ENCODE data around the gene MRTO4.
"Not testable (repeated sequence)": the region's sequence is repeated elsewhere in the genome, so short reads cannot be mapped to it uniquely, and the experiment has no call there.

The MRTO4 gene

DNA sequence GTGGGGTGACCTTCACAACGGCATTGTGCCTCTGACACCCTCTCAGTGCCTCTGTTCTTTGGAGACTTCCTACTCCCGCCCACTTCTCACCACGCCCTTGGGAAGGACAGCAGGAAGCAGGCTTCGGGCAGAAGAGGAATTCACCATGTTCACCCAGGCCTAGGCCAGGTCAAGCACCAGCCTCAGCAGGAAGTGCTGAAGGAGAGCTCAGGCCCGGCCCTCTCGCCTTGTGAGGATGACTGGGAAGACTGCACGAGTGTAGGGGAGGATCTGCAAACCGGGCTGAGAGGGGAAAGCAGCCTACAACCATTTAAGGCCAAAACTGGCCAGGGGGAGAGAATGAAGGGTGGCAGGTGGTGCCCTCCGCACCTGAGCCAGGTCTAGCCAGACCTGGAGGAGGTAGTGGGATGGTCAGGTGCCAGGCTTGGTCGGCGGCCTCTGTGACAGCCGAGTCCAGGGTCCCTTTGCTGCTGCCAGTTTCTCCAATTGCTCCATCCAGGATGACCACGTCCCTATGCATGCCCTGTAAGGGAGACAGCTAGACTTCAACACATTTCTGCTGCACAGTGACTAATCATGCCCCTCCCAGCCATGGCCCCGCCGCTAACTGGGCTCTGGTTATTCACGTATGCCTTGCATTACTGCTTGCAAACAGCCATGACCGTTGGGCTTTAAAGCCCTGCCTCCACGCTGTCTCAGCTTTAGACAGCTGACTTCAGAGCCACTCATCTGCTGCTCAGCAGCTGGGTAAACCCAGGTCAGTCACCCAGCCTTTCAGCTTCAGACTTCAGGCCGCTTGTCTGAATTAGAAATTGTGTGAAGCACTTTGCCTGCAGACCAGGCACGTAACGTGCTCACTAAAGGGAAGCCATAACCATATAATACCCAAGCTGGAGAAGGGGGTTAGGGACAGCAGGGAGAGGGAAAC is 8.9 kb downstream of the MRTO4 start:
- FAIRE-seq (no peak), DNase-seq (ENCODE audit: insufficient read length, low spot score) (no peak)
- TF ChIP-seq, protein P1, sequence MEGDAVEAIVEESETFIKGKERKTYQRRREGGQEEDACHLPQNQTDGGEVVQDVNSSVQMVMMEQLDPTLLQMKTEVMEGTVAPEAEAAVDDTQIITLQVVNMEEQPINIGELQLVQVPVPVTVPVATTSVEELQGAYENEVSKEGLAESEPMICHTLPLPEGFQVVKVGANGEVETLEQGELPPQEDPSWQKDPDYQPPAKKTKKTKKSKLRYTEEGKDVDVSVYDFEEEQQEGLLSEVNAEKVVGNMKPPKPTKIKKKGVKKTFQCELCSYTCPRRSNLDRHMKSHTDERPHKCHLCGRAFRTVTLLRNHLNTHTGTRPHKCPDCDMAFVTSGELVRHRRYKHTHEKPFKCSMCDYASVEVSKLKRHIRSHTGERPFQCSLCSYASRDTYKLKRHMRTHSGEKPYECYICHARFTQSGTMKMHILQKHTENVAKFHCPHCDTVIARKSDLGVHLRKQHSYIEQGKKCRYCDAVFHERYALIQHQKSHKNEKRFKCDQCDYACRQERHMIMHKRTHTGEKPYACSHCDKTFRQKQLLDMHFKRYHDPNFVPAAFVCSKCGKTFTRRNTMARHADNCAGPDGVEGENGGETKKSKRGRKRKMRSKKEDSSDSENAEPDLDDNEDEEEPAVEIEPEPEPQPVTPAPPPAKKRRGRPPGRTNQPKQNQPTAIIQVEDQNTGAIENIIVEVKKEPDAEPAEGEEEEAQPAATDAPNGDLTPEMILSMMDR (IDR thresholded peaks at IDR 0.05; ENCODE audit: insufficient read depth, missing control alignments), result no peak

DNA sequence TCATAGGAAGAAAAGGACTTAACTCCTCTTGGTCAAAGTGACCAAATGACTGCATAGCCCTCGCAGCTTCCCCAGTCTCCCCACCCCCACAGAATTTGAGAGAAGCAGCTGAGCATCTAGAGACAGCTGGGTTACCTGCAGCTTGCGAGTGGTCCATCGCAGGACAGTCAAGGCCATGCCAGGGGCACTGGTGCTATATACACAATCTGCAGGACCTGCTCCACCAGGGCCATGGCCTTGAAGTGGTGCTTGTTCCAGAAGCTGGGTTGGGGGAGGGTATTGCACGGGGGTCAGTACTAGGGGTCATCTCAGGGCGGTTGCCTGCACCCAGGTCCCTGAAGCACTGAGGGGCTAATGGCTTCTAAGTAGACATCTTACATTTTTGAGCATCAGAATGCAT is 10.4 kb downstream of the MRTO4 start:
- DNase-seq (ENCODE audit: insufficient read length, low spot score) (no peak), FAIRE-seq (no peak)
- TF ChIP-seq, protein P1 (IDR thresholded peaks at IDR 0.05; ENCODE audit: insufficient read depth, missing control alignments), result no peak

DNA sequence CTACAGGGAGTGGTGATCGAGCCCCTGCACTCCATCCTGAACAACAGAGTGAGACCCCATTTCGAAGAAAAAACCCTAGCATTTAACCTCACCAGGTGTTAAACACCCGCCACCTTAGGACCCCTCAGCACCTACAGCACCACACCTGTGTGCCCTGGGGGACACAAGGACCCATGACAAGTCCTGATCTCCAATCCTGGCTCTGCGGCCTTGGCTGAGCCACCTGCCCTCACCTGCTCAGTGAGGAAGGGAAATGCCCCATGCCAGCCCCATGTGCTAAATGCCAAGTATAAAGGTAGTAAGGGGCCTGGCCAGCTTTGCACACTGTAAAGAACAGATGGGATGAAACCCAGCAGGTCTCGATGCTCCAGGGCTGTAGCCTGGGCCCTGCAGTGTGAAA is 11.1 kb downstream of the MRTO4 start:
- no peak for DNase-seq (ENCODE audit: insufficient read length, low spot score)
- FAIRE-seq, result no peak
- TF ChIP-seq, protein P1 (IDR thresholded peaks at IDR 0.05; ENCODE audit: insufficient read depth, missing control alignments), result no peak

DNA sequence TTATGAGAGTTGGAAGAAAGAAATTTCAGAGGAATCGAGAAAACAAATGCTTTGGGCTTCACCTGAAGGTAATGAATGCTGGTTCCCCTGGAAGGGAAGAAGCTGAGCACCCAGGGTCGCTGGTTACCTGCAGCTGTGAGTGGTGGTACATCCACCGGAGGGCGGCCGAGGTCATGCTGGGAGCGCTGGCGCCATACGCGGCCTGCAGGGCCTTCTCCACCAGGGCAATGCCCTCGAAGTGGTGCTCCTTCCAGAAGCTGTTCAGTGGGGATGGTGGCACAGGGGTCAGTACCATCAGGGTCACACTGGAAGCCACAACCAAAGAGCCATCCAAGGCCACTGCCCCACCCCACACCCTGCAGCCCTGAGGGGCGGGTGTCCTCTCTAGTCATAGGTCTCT is 16.8 kb downstream of the MRTO4 start:
- FAIRE-seq (no peak), DNase-seq (ENCODE audit: insufficient read length, low spot score) (no peak)
- TF ChIP-seq, protein P1 (IDR thresholded peaks at IDR 0.05; ENCODE audit: insufficient read depth, missing control alignments), result no peak

DNA sequence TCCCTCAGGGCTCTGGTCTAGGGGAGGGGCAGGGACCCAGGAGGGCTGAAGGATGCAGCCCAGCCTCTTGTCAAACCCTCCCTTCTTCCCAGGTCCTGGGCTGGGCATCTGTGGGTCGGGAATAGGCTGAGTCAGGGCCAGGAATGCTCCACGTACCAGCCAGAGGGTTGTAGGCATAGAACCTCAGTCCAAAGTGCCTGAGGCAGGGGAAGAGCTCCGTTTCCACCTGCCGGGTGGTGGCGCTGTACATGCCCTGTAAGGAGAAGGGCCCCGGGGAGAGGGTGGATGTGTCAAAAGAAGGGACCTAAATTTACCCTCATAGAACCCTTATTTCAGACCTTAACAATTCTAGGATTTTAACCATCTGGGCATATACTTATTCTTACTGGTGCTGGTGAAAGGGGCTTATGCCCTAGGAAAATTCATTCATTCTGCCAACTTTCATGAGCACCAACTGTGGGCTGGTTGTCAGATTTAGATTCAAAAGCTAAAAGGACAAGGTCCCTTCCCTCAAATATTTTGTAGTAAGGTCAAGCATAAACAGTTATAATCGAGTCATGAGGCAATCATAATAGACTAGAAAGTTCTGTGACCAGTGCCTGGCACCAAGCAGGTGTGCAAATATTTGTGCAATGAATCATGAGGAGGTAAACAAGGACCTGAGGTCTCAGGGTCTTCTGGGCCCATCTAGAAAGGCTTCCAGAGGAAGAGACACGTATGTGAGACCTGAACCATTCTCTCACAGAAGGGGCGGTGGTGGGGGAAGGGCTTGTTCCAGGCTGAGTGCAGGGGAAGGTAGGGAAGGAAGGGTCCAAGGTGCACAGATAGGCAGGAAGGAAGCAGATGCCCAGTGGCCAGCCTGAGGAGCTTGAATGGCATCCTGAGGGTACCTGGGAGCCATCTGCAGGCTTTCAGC is 18.1 kb downstream of the MRTO4 start:
- not testable (repeated sequence) for FAIRE-seq; DNase-seq (ENCODE audit: insufficient read length, low spot score)

DNA sequence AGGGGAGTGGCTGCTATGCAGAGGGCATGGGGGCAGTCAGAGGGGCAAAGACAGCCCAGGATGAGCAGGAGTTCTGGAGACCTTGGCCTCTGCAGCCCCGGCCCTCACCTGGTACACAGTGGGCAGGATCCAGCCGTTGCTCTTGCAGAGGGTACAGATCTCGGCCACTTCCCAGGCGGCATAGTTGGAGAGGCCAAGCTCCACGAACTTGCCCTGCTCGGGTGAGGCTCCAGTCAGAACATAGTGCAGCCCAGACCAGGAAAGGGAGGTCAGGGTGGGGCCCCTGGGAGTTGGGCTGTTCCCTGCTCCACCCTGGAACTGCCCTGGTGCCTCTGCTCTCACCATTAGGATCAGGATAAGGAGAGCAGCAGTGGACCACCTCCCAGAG is 18.7 kb downstream of the MRTO4 start:
- not testable (repeated sequence) for DNase-seq (ENCODE audit: insufficient read length, low spot score); FAIRE-seq

DNA sequence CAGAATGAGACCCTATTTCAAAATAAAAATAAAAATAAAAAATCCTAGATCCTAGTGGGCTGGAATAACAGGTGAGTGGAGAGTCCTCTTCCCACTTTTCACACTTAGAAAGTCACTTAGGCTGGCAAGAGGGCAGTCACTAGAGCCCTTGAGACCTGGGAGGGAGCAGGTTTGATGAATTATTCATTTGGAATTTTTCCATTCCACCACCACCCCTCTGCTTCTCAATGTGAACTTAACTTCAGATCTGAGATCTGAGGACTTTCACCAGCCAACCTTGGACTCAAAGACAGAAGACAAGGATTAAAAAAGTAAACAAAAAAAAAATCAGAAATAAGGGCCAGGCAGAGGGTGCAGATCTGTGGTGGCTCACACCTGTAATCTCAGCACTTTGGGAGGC is 20.5 kb downstream of the MRTO4 start:
- DNase-seq (ENCODE audit: insufficient read length, low spot score) (no peak), FAIRE-seq (no peak)
- TF ChIP-seq, protein P1 (IDR thresholded peaks at IDR 0.05; ENCODE audit: insufficient read depth, missing control alignments), result no peak
